Psoas muscle (tissue), 8 donors: ENCODE measurements around the gene CHFR. TPM values are rescaled to one million over a fixed set of nuclear protein-coding genes. Genes with fewer than 3 reads are reported as not detected.
"Not testable (repeated sequence)": the region's sequence is repeated elsewhere in the genome, so short reads cannot be mapped to it uniquely, and the experiment has no call there.

Source experiments
- ATAC-seq, 4 donors: fragments of 200-7000 bp; cut with Tn5 transposase; one replicate each; pipeline ENCODE4 v1.9.1; 2020; ENCODE audit warnings: moderate library complexity in 3 of 4, mild to moderate bottlenecking in 2 of 4
- DNase-seq, 2 donors: peaks; one replicate each; pipeline ENCODE4 v3.0.0-alpha.2; 2020
- H3K27ac ChIP-seq: fragments of 200-600 bp; one replicate; pipeline ENCODE4 v1.8.0; 2022
- H3K27me3 ChIP-seq, 3 donors: fragments of 200-600 bp in 1 of 3; one replicate each; pipeline versions ENCODE4 v1.6.1 to v1.8.0; 2013 to 2022; ENCODE audit warnings: low read length in 2 of 3, mild to moderate bottlenecking in 2 of 3, moderate library complexity in 1 of 3; ENCODE audit not compliant: insufficient read depth in 3 of 3
- H3K36me3 ChIP-seq, 2 donors: fragments of 200-600 bp in 1 of 2; one replicate each; pipeline versions ENCODE4 v1.6.1 to v1.8.0; 2013 to 2022; ENCODE audit warnings: low read depth in 1 of 2, mild to moderate bottlenecking in 1 of 2, moderate library complexity in 1 of 2; ENCODE audit not compliant: insufficient read depth in 1 of 2
- H3K4me1 ChIP-seq: fragments of 200-600 bp; one replicate; pipeline ENCODE4 v1.8.0; 2022
- H3K4me3 ChIP-seq: fragments of 200-600 bp; one replicate; pipeline ENCODE4 v1.8.0; 2022; ENCODE audit warnings: mild to moderate bottlenecking
- H3K9me3 ChIP-seq: fragments of 200-600 bp; one replicate; pipeline ENCODE4 v1.8.0; 2022
- CTCF ChIP-seq: fragments of 200-600 bp; IDR thresholded peaks from one replicate; pipeline ENCODE4 v1.8.0; 2022; ENCODE audit warnings: antibody characterized with exemption
- WGBS, 3 donors: extraction: QIAGEN DNeasy Blood & Tissue Kit; methylation state at CpG; one replicate each; pipeline versions ENCODE4 v1.1.6 to v1.1.7; 2013; 5-methylcytosine and 5-hydroxymethylcytosine counted together
- intact Hi-C, 2 donors: fragments of 100-400 bp; cut with DNase I; formaldehyde crosslinking; loops; one replicate each; pipeline versions ENCODE4 v1.11.0 to v1.14.2; 2022
- polyA plus RNA-seq, 3 donors: library from polyadenylated mRNA; stranded (reverse); fragments of 200-250 nt; gene quantifications; one replicate each; pipeline ENCODE4 v1.2.3, GENCODE V29; 2013
- total RNA-seq, 4 donors: library from RNA; stranded (reverse); fragmentation: NEBNext Ultra II Directional in 2 of 4; extraction: Animal tissue kit (Norgen Biotek cat#: 25700) in 2 of 4; gene quantifications; one replicate each; pipeline versions ENCODE4 v1.2.1 to v1.2.4, GENCODE V29; 2021 to 2023
- donor health status: healthy with polysubstance abuse.
- donor health status: DM: no; HTN: no; CAD: no; lungs with moderate emphysema.
- donor health status: Bipolar disorder and iron deficiency.
- donor health status: healthy.
- donor health status: DM: yes; HTN: yes; CAD: no.
- donor health status: DM: no; HTN: no; CAD: no.
- donor health status: DM: no; HTN: no; CAD: no.
- donor health status: DM: yes; HTN: yes; CAD: no.

Gene CHFR
- total and polyA plus RNA-seq, 7 donors: 7.0 to 15.0 (median 9.8) TPM

- H3K27ac ChIP-seq: no peak overlapping the region
- WGBS, 3 donors: 90 to 94% (median 90%) methylated on average over 8 of the region's 8 CpGs
- no peak for DNase-seq
- H3K4me3 ChIP-seq: no peak overlapping the region
- peaks cover 9 to 83% of the 10 kb centered on the region in 2 donors for H3K36me3 ChIP-seq
- intact Hi-C loops: no loop called here
- TF ChIP-seq CTCF: no peak
- no peaks in the 10 kb centered on the region for H3K4me1 ChIP-seq
- ATAC-seq: no peak
- H3K9me3 ChIP-seq: no peaks in the 10 kb centered on the region
- no peaks in the 10 kb centered on the region for H3K27me3 ChIP-seq
Observed at GRCh38 chr12:132812631-132813305, 74.6 kb downstream of the CHFR start.

GRCh38 chr12:132809391-132809790 is 78.0 kb downstream of the CHFR start:
- not testable (repeated sequence) for ATAC-seq, H3K4me1 ChIP-seq, H3K27me3 ChIP-seq, H3K27ac ChIP-seq, H3K4me3 ChIP-seq, H3K9me3 ChIP-seq
- peaks cover 2 to 83% of the 10 kb centered on the region in 2 donors for H3K36me3 ChIP-seq
- intact Hi-C loops: loop anchor here in 1 of 2 donors (5.0 kb wide), 1 partner anchor 37 kb away; no protein-coding TSS in a partner anchor
- peak; percentile 53 to 66 for DNase-seq
- peak; percentile 24 for TF ChIP-seq CTCF
- 57 to 75% (median 68%) methylated on average over 11 to 13 of the region's 13 CpGs for WGBS, 3 donors

- WGBS, 3 donors: 55 to 71% (median 64%) methylated on average over 23 to 25 of the region's 25 CpGs
- H3K4me1 ChIP-seq: no peaks in the 10 kb centered on the region
- H3K27ac ChIP-seq: no peak overlapping the region
- DNase-seq (no peak), ATAC-seq (peak; percentile 45 to 84 (median 61))
- no peaks in the 10 kb centered on the region for H3K9me3 ChIP-seq
- intact Hi-C loops: loop anchor here in 1 of 2 donors (5.0 kb wide), 1 partner anchor 35 kb away; no protein-coding TSS in a partner anchor
- H3K27me3 ChIP-seq: no peaks in the 10 kb centered on the region
- no peak for TF ChIP-seq CTCF
- H3K36me3 ChIP-seq: peaks cover 3 to 81% of the 10 kb centered on the region in 2 donors
- H3K4me3 ChIP-seq: no peak overlapping the region
Observed at GRCh38 chr12:132807295-132808092, 79.9 kb downstream of the CHFR start.

GRCh38 chr12:132806857-132807256 is 80.5 kb downstream of the CHFR start:
- Histone ChIP-seq H3K4me1 (no peaks in the 10 kb centered on the region), H3K4me3 (no peak overlapping the region), H3K36me3 (peaks cover 3 to 81% of the 10 kb centered on the region in 2 donors), H3K27ac (no peak overlapping the region), H3K27me3 (no peaks in the 10 kb centered on the region), H3K9me3 (no peaks in the 10 kb centered on the region)
- no peak for TF ChIP-seq CTCF
- DNase-seq (no peak), ATAC-seq (no peak)
- 89 to 91% (median 90%) methylated on average over 18 of the region's 18 CpGs for WGBS, 3 donors
- intact Hi-C loops: loop anchor here in 1 of 2 donors (5.0 kb wide), 1 partner anchor 35 kb away; no protein-coding TSS in a partner anchor
